Right atrium auricular region (tissue), 2 donors: Measurements from ENCODE around the gene TELO2. TPM values are rescaled to one million over a fixed set of nuclear protein-coding genes. Genes with fewer than 3 reads are reported as not detected.

ENCODE experiments used
- DNase-seq: peaks from one replicate; pipeline ENCODE4 v3.0.0-alpha.2; 2019; ENCODE audit warnings: low spot score
- H3K27ac ChIP-seq, 2 donors: fragments of 200-600 bp; sonication (generic); 1 replicate in 1 of 2; 2 replicates in 1 of 2; pipeline ENCODE4 v1.5.1; 2016 to 2019
- H3K27me3 ChIP-seq, 2 donors: fragments of 200-600 bp; sonication (generic); one replicate each; pipeline versions ENCODE4 v1.5.1 to v1.6.0; 2017 to 2019
- H3K36me3 ChIP-seq: fragments of 200-600 bp; sonication (generic); one replicate; pipeline ENCODE4 v1.5.1; 2016
- H3K4me1 ChIP-seq, 2 donors: fragments of 200-600 bp; sonication (generic); one replicate each; pipeline versions ENCODE4 v1.5.1 to v1.6.0; 2017 to 2019
- H3K4me3 ChIP-seq, 2 donors: fragments of 200-600 bp; sonication (generic); 1 replicate in 1 of 2; 2 replicates in 1 of 2; pipeline ENCODE4 v1.5.1; 2017 to 2019; ENCODE audit warnings: mild to moderate bottlenecking in 1 of 2, moderate library complexity in 1 of 2
- H3K9me3 ChIP-seq, 2 donors: fragments of 200-600 bp; sonication (generic); one replicate each; pipeline ENCODE4 v1.5.1; 2019
- total RNA-seq, 2 donors: library from RNA; depleted of rRNA; stranded (reverse); fragments of >200 nt; gene quantifications; one replicate each; pipeline ENCODE4 v1.1.0, GENCODE V29; 2016
- TF ChIP-seq, protein P1 (sequence below), 2 donors: fragments of 200-600 bp; sonication (generic); IDR thresholded peaks; one replicate each; pipeline ENCODE4 v1.5.1; 2019; ENCODE audit warnings: antibody characterized with exemption in 2 of 2

TELO2 gene
- total RNA-seq, 2 donors from 2014 or later = 11.3 to 11.5 TPM

DNA sequence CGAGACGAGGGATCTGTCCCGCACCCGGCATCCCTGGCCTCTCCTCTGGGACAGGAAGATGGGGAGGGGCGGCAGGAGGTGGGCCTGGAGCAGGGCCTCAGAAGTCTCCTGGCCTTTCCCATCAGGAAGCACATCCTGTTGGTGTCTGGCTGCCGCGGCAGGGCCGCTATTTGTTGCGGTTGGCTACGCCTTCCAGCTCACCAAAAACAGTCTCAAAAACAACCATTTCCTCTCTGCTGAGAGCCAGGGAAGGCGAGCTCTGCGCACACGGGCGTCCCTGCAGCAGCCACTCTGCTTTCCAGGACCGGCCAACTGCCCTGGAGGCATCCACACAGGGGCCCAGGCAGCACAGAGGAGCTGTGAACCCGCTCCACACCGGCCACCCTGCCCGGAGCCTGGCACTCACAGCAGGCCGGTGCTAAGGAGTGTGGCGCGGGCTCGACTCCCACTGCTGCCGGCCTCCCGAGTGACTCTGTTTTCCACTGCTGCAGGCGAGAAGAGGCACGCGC, 40.3 kb downstream of the TELO2 start, which contains the start of gene TMEM204:
Gene TMEM204, plus strand, starts transcription at position 224 of the 509 bp plus-strand sequence. CDS start 610 bp downstream, outside the sequence.
- H3K4me3 ChIP-seq = peak within 1 kb of the TSS; percentile 56 to 66
- no peaks in the 10 kb centered on the region for H3K9me3 ChIP-seq
- peak within 1 kb of the TSS; percentile 88 to 96 for H3K27ac ChIP-seq
- H3K36me3 ChIP-seq = peaks cover 20% of the 10 kb centered on the region
- DNase-seq = peak; percentile 87
- TF ChIP-seq, protein P1, sequence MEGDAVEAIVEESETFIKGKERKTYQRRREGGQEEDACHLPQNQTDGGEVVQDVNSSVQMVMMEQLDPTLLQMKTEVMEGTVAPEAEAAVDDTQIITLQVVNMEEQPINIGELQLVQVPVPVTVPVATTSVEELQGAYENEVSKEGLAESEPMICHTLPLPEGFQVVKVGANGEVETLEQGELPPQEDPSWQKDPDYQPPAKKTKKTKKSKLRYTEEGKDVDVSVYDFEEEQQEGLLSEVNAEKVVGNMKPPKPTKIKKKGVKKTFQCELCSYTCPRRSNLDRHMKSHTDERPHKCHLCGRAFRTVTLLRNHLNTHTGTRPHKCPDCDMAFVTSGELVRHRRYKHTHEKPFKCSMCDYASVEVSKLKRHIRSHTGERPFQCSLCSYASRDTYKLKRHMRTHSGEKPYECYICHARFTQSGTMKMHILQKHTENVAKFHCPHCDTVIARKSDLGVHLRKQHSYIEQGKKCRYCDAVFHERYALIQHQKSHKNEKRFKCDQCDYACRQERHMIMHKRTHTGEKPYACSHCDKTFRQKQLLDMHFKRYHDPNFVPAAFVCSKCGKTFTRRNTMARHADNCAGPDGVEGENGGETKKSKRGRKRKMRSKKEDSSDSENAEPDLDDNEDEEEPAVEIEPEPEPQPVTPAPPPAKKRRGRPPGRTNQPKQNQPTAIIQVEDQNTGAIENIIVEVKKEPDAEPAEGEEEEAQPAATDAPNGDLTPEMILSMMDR (IDR thresholded peaks at IDR 0.05) = no peak
- no peaks in the 10 kb centered on the region for H3K27me3 ChIP-seq
- peaks cover 3 to 71% of the 10 kb centered on the region in 2 donors for H3K4me1 ChIP-seq

- DNase-seq = no peak
- no peaks in the 10 kb centered on the region for H3K9me3 ChIP-seq
- H3K4me1 ChIP-seq = peaks cover 3 to 72% of the 10 kb centered on the region in 2 donors
- no peaks in the 10 kb centered on the region for H3K27me3 ChIP-seq
- TF ChIP-seq, protein P1 (IDR thresholded peaks at IDR 0.05) = no peak
- peak overlapping the region; percentile 56 to 66 for H3K4me3 ChIP-seq
- H3K36me3 ChIP-seq = peaks cover 20% of the 10 kb centered on the region
- H3K27ac ChIP-seq = peak overlapping the region; percentile 88 to 96
Observed at GRCh38 chr16:1534021-1535020, 41.2 kb downstream of the TELO2 start.

DNA sequence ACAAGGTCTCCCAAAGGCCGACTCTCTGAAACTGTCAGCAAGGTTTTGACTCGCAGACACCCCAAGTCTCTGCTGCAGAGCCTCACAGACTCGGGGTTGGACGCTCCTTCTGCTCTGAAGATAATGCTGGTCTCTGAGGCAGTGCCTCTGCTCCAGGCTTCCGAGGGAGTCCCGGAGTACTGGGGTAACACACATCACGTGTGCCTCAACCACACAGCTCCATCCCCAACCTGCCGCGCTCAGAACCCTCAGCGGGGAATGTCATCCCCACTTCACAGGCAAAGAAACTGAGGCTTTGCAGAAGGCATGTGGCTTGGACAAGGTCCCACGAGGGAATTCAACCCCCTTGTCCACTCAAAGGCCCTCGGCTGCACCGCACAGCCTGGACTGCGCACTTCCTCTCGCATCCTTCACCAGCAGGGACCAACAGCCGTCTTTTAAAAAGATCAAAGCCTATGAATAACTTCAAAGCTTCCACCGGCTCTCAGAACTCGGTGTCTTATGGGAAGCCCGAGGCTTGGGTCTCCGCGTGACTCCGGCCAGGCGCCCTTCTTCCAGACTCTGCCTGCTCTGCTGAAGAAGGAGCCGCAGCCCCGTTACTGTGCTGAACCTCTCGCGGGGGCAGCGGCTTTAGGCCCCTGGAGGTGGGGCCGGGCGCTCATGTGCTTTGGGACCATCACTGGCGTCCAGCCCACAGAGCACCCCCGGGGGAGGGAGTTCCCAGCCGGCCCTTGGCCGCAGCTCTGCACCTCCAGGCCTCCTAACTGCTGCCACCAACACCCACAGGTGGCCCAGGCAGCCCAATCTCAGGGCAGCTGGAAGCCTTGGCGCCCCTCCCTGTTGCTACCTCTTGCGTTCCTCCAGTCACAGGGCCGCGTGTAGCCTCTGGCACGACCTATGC, 42.5 kb downstream of the TELO2 start:
- peak overlapping the region; percentile 88 to 96 for H3K27ac ChIP-seq
- no peaks in the 10 kb centered on the region for H3K9me3 ChIP-seq
- TF ChIP-seq, protein P1 (IDR thresholded peaks at IDR 0.05) = no peak
- H3K4me3 ChIP-seq = peak overlapping the region; percentile 56 to 66
- H3K4me1 ChIP-seq = peaks cover 3 to 77% of the 10 kb centered on the region in 2 donors
- DNase-seq = no peak
- peaks cover 30% of the 10 kb centered on the region for H3K36me3 ChIP-seq
- no peaks in the 10 kb centered on the region for H3K27me3 ChIP-seq

GRCh38 chr16:1536601-1537000, 43.4 kb downstream of the TELO2 start:
- peaks cover 3 to 77% of the 10 kb centered on the region in 2 donors for H3K4me1 ChIP-seq
- peaks cover 37% of the 10 kb centered on the region for H3K36me3 ChIP-seq
- H3K27me3 ChIP-seq = no peaks in the 10 kb centered on the region
- no peak for DNase-seq
- peak overlapping the region; percentile 56 to 66 for H3K4me3 ChIP-seq
- no peaks in the 10 kb centered on the region for H3K9me3 ChIP-seq
- peak overlapping the region; percentile 88 to 96 for H3K27ac ChIP-seq
- TF ChIP-seq, protein P1 (IDR thresholded peaks at IDR 0.05) = no peak

- H3K27me3 ChIP-seq = no peaks in the 10 kb centered on the region
- TF ChIP-seq, protein P1 (IDR thresholded peaks at IDR 0.05) = no peak
- peaks cover 43% of the 10 kb centered on the region for H3K36me3 ChIP-seq
- peak overlapping the region; percentile 88 to 96 for H3K27ac ChIP-seq
- no peak for DNase-seq
- peak overlapping the region; percentile 56 to 66 for H3K4me3 ChIP-seq
- H3K9me3 ChIP-seq = no peaks in the 10 kb centered on the region
- peaks cover 3 to 77% of the 10 kb centered on the region in 2 donors for H3K4me1 ChIP-seq
Observed at GRCh38 chr16:1537138-1537577, 44.0 kb downstream of the TELO2 start.
